Loucy (cell line): ENCODE data around the gene E2F3.

Experiments used
- CTCF ChIP-seq: fragments of 200-600 bp; sonication (generic); conservative IDR thresholded peaks from 2 replicates; pipeline ENCODE4 v1.5.1; 2014; ENCODE audit warnings: mild to moderate bottlenecking, antibody characterized with exemption, low read length
- EZH2phosphoT487 ChIP-seq: fragments of 200-600 bp; IDR thresholded peaks from 2 replicates; pipeline ENCODE4 v1.6.1; 2018; ENCODE audit warnings: antibody characterized with exemption, mild to moderate bottlenecking, moderate library complexity, borderline replicate concordance

- TF ChIP-seq CTCF (no peak), EZH2phosphoT487 (no peak)
These were observed 13.0 kb downstream of the E2F3 start for GRCh38 chr6:20414711-20415110.
